H1 (cell line): Measurements from ENCODE around the gene FBXL15. TPM values are rescaled to one million over a fixed set of nuclear protein-coding genes. Genes with fewer than 3 reads are reported as not detected.

Experiments
- CTCF ChIA-PET: fragments of 300-600 bp; sonication (Branson Sonifier 250); formaldehyde crosslinking; loops from one replicate; lab custom pipeline; 2021; ENCODE audit not compliant: partially characterized antibody; lab: Charles Lee
- POLR2A ChIA-PET: fragments of 300-600 bp; sonication (Branson Sonifier 250); formaldehyde crosslinking; loops from one replicate; lab custom pipeline; 2021; ENCODE audit warnings: inconsistent platforms; ENCODE audit not compliant: partially characterized antibody; lab: Charles Lee
- DNase-seq, 2 experiments: peaks; one replicate each; pipeline versions ENCODE4 v3.0.0 to v3.0.0-alpha.2; 2010 to 2022; ENCODE audit warnings: low spot score in 2 of 2, low read depth in 1 of 2, mixed read lengths in 1 of 2
- FAIRE-seq: peaks from 2 replicates; lab custom pipeline; 2011; peaks lifted over from hg19 to GRCh38; lab: Jason Lieb, UNC
- H2AFZ ChIP-seq: 2 replicates; pipeline ENCODE4 v1.8.1; 2012; ENCODE audit warnings: low read length, inconsistent platforms
- H2AK5ac ChIP-seq: 2 replicates; pipeline ENCODE4 v1.6.1; 2013; ENCODE audit warnings: low read depth, low read length
- H2BK120ac ChIP-seq: replicated peaks from 2 replicates; pipeline ENCODE3; 2013; ENCODE audit warnings: low read depth, low read length, inconsistent platforms
- H2BK12ac ChIP-seq: 2 replicates; pipeline ENCODE4 v1.6.1; 2013; ENCODE audit warnings: low read depth, low read length
- H2BK15ac ChIP-seq: 2 replicates; pipeline ENCODE4 v1.6.1; 2013; ENCODE audit warnings: low read length
- H2BK20ac ChIP-seq: 2 replicates; pipeline ENCODE4 v1.6.1; 2013; ENCODE audit warnings: low read length
- H2BK5ac ChIP-seq: 2 replicates; pipeline ENCODE4 v1.6.1; 2013; ENCODE audit warnings: low read depth, low read length
- H3K14ac ChIP-seq: 2 replicates; pipeline ENCODE4 v1.6.1; 2013; ENCODE audit warnings: inconsistent platforms; ENCODE audit not compliant: insufficient read length
- H3K18ac ChIP-seq: 2 replicates; pipeline ENCODE4 v1.6.1; 2013; ENCODE audit warnings: low read length; ENCODE audit errors: extremely low read depth
- H3K23ac ChIP-seq: 2 replicates; pipeline ENCODE4 v1.6.1; 2013; ENCODE audit warnings: inconsistent platforms; ENCODE audit not compliant: insufficient read length
- H3K23me2 ChIP-seq: 2 replicates; pipeline ENCODE4 v1.6.1; 2013; ENCODE audit warnings: low read depth, low read length
- H3K27ac ChIP-seq: 2 replicates; pipeline ENCODE4 v1.6.1; 2011; ENCODE audit warnings: low read depth, low read length, inconsistent platforms
- H3K27me3 ChIP-seq, 4 experiments: replicated peaks in 1 of 4; 1 replicate in 1 of 4; 2 replicates in 3 of 4; pipeline versions ENCODE4 v1.6.1 to v1.8.1; 2011 to 2013; ENCODE audit warnings: low read length in 3 of 4, mild to moderate bottlenecking in 3 of 4, inconsistent platforms in 2 of 4, mixed read lengths in 2 of 4, moderate library complexity in 1 of 4; ENCODE audit not compliant: control insufficient read depth in 3 of 4, insufficient read depth in 3 of 4; ENCODE audit errors: extremely low read depth in 1 of 4
- H3K36me3 ChIP-seq, 4 experiments: 2 replicates each; pipeline versions ENCODE4 v1.6.1 to v1.8.1; 2011 to 2013; ENCODE audit warnings: mild to moderate bottlenecking in 4 of 4, low read length in 3 of 4, moderate library complexity in 2 of 4, control low read depth in 1 of 4, inconsistent platforms in 1 of 4; ENCODE audit not compliant: insufficient read depth in 4 of 4, control insufficient read depth in 2 of 4
- H3K4ac ChIP-seq: replicated peaks from 2 replicates; pipeline ENCODE3; 2013; ENCODE audit warnings: low read length, low read depth, mixed read lengths, inconsistent platforms; ENCODE audit not compliant: insufficient read length
- H3K4me1 ChIP-seq, 4 experiments: replicated peaks in 1 of 4; 1 replicate in 1 of 4; 2 replicates in 3 of 4; pipeline versions ENCODE4 v1.6.1 to v1.8.1; 2011 to 2013; ENCODE audit warnings: low read length in 3 of 4, inconsistent platforms in 2 of 4, mixed read lengths in 1 of 4; ENCODE audit not compliant: insufficient read depth in 4 of 4, control insufficient read depth in 3 of 4
- H3K4me2 ChIP-seq, 2 experiments: 2 replicates each; pipeline versions ENCODE4 v1.6.1 to v1.8.1; 2011 to 2013; ENCODE audit warnings: low read depth in 2 of 2, low read length in 2 of 2, control low read depth in 1 of 2, inconsistent platforms in 1 of 2, mild to moderate bottlenecking in 1 of 2; ENCODE audit not compliant: insufficient read depth in 1 of 2
- H3K4me3 ChIP-seq, 4 experiments: fragments of 200-600, 300-600 bp in 1 of 4; sonication (generic), shearing (Covaris generic), sonication (Bioruptor Twin) in 1 of 4; 2 replicates each; pipeline versions ENCODE4 v1.5.1 to v1.8.1; 2011 to 2016; ENCODE audit warnings: low read length in 4 of 4, low read depth in 3 of 4, control low read depth in 2 of 4, inconsistent platforms in 2 of 4, mild to moderate bottlenecking in 2 of 4, mixed read lengths in 1 of 4, moderate library complexity in 1 of 4; ENCODE audit not compliant: insufficient read depth in 2 of 4; ENCODE audit errors: extremely low read depth in 1 of 4
- H3K56ac ChIP-seq: replicated peaks from 2 replicates; pipeline ENCODE3; 2013; ENCODE audit warnings: low read depth, mild to moderate bottlenecking, mixed read lengths, low read length, inconsistent platforms; ENCODE audit not compliant: insufficient read length
- H3K79me1 ChIP-seq: 2 replicates; pipeline ENCODE4 v1.6.1; 2013; ENCODE audit warnings: low read depth, low read length, control low read depth
- H3K79me2 ChIP-seq, 2 experiments: 2 replicates each; pipeline versions ENCODE4 v1.6.1 to v1.8.1; 2012 to 2013; ENCODE audit warnings: low read length in 2 of 2, mild to moderate bottlenecking in 2 of 2, inconsistent platforms in 1 of 2; ENCODE audit not compliant: insufficient read depth in 2 of 2, control insufficient read depth in 1 of 2
- H3K9ac ChIP-seq, 4 experiments: replicated peaks in 1 of 4; 1 replicate in 1 of 4; 2 replicates in 3 of 4; pipeline versions ENCODE4 v1.6.1 to v1.8.1; 2011 to 2013; ENCODE audit warnings: low read depth in 3 of 4, low read length in 3 of 4, control low read depth in 2 of 4, mild to moderate bottlenecking in 2 of 4, moderate library complexity in 2 of 4, inconsistent platforms in 1 of 4; ENCODE audit errors: extremely low read depth in 1 of 4
- H3K9me3 ChIP-seq, 2 experiments: 2 replicates each; pipeline versions ENCODE4 v1.6.1 to v1.8.1; 2012 to 2013; ENCODE audit warnings: mild to moderate bottlenecking in 2 of 2, moderate library complexity in 2 of 2, control low read depth in 1 of 2, inconsistent platforms in 1 of 2, low read depth in 1 of 2, low read length in 1 of 2, mixed read lengths in 1 of 2; ENCODE audit not compliant: insufficient read depth in 2 of 2
- H4K20me1 ChIP-seq, 2 experiments: replicated peaks in 1 of 2; 2 replicates each; pipeline versions ENCODE3 to v1.8.1; 2011 to 2013; ENCODE audit warnings: inconsistent platforms in 2 of 2, low read length in 2 of 2, mild to moderate bottlenecking in 1 of 2; ENCODE audit not compliant: insufficient read depth in 2 of 2, control insufficient read depth in 1 of 2
- H4K5ac ChIP-seq: 2 replicates; pipeline ENCODE4 v1.6.1; 2013; ENCODE audit warnings: low read length, low read depth, mixed read lengths, inconsistent platforms; ENCODE audit not compliant: insufficient read length
- H4K8ac ChIP-seq: 2 replicates; pipeline ENCODE4 v1.8.0; 2013; ENCODE audit warnings: mild to moderate bottlenecking, moderate library complexity, low read length, inconsistent platforms; ENCODE audit not compliant: insufficient read depth; ENCODE audit errors: extremely low read depth
- H4K91ac ChIP-seq: replicated peaks from 2 replicates; pipeline ENCODE3; 2013; ENCODE audit warnings: low read length, mixed read lengths, inconsistent platforms; ENCODE audit not compliant: insufficient read length
- WGBS, 2 experiments: shearing (Covaris generic) in 1 of 2; methylation state at CpG; one replicate each; pipeline versions ENCODE4 v1.1.6 to v1.1.7; 2013 to 2015; ENCODE audit warnings: low lambda C conversion rate in 2 of 2, mixed read lengths in 2 of 2, inconsistent platforms in 1 of 2, low coverage in 1 of 2, missing lambda C conversion rate in 1 of 2; ENCODE audit not compliant: insufficient replicate concordance in 2 of 2, insufficient coverage in 1 of 2, insufficient read length in 1 of 2; ENCODE audit errors: extremely low coverage in 1 of 2, missing lambda C conversion rate in 1 of 2; 5-methylcytosine and 5-hydroxymethylcytosine counted together
- polyA plus RNA-seq, 7 experiments: library from polyadenylated mRNA; depleted of rRNA in 3 of 7; stranded (reverse) in 5 of 7; unstranded in 2 of 7; fragments of >200 nt in 5 of 7; fragments of 200-250 nt in 2 of 7; gene quantifications; 1 replicate in 5 of 7; 2 replicates in 1 of 7; 4 replicates in 1 of 7; pipeline versions ENCODE4 v1.2.1 to v1.2.3, GENCODE V29; 2011 to 2013; ENCODE audit warnings: missing spikeins in 2 of 7, mixed read lengths in 2 of 7
- total RNA-seq: library from RNA; stranded (reverse); fragmentation: NEBNext Ultra II Directional; extraction: Animal tissue kit (Norgen Biotek cat#: 25700); gene quantifications from 2 replicates; pipeline ENCODE4 v1.2.1, GENCODE V29; 2021

Gene FBXL15
- total and polyA plus RNA-seq, 2 of the 8 experiments (the other 6 are each of a cell fraction or from before 2014, with no cell fraction given) = 11.3 to 22.6 TPM

- Histone ChIP-seq H3K9me3 (no peaks in the 10 kb centered on the region), H3K4me1 (no peaks in the 10 kb centered on the region), H2AFZ (no peak overlapping the region), H3K14ac (no peak overlapping the region), H3K36me3 (peaks cover 6 to 21% (median 12%) of the 10 kb centered on the region in 4 experiments; a peak in 7 of 8 replicates), H3K18ac (no peak overlapping the region), H3K4me2 (no peak overlapping the region), H4K20me1 (no peaks in the 10 kb centered on the region), H2AK5ac (no peak overlapping the region), H3K79me1 (no peaks in the 10 kb centered on the region), H4K8ac (no peak overlapping the region), H2BK20ac (no peak overlapping the region), H3K27ac (no peak overlapping the region), H3K4me3 (no peak overlapping the region), H3K9ac (no peak overlapping the region), H2BK120ac (no peak overlapping the region), H4K5ac (no peak overlapping the region), H3K79me2 (no peaks in the 10 kb centered on the region), H2BK15ac (no peak overlapping the region), H3K4ac (no peak overlapping the region), H4K91ac (no peak overlapping the region), H2BK5ac (no peak overlapping the region), H3K27me3 (no peaks in the 10 kb centered on the region), H3K56ac (no peak overlapping the region), H3K23me2 (no peaks in the 10 kb centered on the region; the same call in 1 of the 2 replicates), H2BK12ac (no peak overlapping the region), H3K23ac (no peak overlapping the region)
- DNase-seq = no peak
- CTCF ChIA-PET = interaction anchor here (0.6 to 17.7 kb wide), 27 partner anchors 9 to 1534 kb away, joined by 3 to 357 read pairs (median 4); partner anchors contain the start of genes C10orf95, FBXL15 and NFKB2
- 88% methylated on average over 7 of the region's 7 CpGs; no CpG with 5 or more reads in 1 of the 2 experiments for WGBS, 2 experiments
- POLR2A ChIA-PET = interaction anchor here (0.6 kb wide), 2 partner anchors 24 to 323 kb away, joined by 3 to 4 read pairs; no protein-coding TSS in a partner anchor
- no peak for FAIRE-seq
These were observed 45.4 kb upstream of the FBXL15 start for GRCh38 chr10:102375250-102375649.
